HG03571 (cell line): Measurements from ENCODE around the gene NACA2.
"Not testable (repeated sequence)": the region's sequence is repeated elsewhere in the genome, so short reads cannot be mapped to it uniquely, and the experiment has no call there.

Experiments
- ATAC-seq: cut with Tn5 transposase; IDR thresholded peaks from one replicate; pipeline ENCODE4 v1.9.1; 2021; ENCODE audit not compliant: unreplicated experiment

Gene NACA2

DNA sequence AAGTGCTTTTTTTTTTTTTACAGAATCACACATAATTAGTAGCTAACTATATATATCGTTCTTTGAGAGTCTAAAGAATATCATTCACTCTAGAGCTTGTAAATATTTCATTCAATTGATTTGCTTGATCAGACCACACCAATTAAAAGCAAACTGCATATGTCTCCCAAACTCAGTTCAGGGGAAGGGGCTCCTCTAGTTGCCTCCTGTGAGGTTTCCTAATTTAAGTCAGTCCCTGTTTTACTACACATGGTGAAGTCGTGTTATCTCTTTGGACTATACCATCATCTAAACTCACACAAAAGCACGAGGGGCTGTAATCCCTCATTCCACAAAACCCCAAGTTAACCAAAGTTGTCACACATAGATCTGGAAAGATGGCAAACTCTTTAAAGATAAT, 11.7 kb downstream of the NACA2 start:
- no peak for ATAC-seq

DNA sequence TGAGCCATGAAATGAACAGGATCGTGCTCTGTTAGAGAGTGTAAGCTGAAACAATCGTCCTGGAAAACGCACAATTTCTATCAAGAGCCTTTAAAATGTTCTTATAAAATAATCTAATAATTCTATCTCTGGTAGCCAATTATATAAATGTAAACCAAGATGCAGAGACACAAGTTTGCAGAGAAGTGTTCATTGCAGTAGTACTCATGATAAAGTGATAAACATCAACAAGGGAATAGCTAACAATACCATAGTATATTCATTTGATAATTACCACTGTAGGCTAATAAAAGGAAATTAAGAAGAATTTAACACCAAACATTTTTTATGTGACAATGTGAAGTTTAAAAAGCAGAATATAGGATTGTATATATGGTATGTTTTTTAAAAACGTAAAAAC, 12.4 kb downstream of the NACA2 start:
- ATAC-seq: no peak

DNA sequence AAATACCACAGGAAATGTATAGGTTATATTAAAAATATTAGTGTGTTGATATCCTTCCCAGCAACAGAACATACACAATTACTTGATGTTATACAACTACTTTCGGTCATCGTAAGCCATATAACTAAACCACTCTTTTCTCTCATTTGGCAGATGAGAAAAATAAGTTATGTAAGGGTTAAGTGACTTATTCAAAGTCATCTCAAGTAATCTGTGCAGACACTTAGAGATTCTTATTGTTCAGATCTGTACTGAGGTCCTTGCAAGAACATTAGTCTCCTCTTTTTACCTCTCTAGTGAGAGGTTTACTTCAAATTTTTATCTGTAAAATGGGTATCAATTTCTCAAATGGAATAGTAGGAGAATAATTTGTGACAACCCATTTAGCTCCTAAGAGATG, 15.0 kb downstream of the NACA2 start:
- no peak for ATAC-seq

DNA sequence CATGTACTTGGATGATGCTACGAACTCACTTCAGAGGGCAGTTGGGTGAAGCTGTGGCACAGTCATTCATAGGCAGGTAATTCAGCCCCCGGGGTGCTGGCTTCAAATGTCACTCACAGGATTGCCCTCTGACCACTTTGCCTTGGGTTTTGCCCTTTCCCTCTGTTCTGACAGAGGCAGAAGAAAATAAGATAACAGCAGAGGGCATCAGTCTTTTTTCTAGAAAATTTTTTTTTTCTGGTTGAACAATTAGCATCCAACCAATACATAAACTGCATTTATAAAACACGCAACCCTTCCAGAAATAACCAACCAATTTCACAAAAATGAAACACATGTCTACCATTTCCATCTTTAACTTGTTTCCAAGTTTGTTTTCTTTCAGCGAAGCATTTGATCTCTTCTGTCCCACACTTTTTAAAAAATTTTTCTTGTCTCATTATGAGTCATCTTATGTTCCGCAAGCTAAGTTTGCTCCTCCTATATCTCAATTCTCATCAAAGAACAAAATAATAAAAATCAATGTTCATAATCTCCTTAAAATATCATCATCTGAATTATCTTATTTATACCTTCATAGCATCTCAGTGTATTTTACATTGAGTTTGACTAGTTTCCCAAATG, 15.6 kb downstream of the NACA2 start:
- ATAC-seq: no peak

DNA sequence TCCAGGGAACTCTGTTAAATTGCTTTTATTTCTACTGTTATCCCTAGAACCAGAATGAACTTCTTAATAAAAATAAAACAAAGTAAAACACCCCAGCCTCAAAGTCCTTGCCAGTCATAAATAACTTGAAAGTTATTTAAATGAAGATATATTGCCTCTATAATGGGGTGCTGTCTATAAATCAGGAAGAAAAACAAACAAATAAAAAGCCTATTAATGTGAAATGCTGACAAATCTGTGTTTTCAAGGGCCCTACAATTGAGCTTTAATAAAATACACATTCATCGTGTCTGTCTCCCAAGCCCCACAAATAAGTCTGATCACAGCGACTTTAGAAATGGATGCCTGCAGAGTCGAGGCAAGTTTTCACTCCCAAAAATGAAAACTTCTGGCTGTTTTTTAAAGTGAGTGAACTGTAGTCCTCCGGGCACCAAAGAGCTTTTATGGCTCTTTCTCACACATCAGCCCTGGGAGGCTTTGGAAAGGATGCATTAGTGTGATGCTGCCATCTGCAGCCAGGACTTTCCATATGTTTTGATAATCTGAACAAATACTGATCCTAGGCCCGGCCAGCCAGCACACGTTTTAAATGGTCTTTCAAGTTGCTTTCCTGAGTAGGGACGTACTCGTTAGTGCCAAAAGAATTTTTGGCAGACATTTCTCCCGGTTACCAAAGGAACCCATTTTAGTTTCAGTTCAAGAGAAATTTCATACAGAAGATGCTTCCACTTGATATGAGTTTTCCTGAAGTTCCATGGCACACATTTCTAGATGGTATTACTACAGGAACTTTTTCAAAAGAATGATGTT, 16.3 kb downstream of the NACA2 start:
- ATAC-seq: no peak

DNA sequence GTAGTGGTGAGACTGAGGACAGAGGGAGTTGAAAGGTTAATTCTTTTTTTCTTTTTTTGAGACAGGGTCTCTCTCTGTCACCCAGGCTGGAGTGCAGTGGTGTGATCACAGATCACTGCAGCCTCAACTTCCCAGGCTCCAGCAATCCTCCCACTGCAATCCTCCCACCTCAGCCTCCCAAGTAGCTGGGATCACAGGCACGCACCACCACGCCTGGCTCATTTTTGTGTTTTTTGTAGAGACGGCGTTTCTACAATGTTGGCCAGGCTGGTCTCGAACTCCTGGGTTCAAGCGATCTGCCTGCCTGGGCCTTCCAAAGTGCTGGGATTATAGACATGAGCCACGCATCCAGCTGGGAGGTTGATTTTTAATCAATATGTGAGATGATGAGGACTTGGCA, 18.5 kb downstream of the NACA2 start:
- not testable (repeated sequence) for ATAC-seq

DNA sequence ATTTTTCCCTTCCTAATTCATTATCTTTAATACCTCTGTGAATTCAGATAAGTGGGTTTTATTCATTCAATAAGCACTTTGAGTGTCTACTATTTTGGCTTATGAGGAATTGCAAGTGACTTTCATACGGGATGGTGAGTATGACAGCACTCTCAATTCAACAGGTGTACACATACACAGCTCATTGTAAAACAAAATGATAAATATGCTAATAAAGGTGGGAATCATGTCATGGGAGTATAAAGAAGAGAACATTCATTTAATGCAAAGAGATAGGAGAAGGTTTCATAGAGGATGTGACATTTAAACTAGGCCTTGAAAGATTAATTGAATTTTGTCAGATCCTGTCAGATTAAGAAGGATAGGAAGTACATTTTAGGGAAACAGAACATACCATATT, 19.4 kb downstream of the NACA2 start:
- ATAC-seq: no peak

DNA sequence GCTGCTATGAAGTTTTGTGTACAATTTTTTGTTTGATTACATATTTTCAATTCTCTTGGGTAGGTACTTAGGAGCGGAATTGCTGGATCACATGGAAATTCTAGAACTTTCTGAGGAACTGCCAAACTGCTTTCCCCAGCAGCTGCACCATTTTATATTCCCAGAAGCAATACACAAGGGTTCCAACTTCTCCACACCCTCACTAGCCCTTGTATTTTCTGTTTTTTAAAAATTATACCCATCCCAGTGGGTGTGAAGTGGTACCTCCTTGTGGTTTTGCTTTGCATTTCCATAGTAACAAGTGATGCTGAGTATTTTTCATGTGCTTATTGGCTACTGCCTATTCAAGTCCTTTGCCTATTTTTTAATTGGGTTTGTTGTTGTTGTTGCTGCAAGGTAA, 20.9 kb downstream of the NACA2 start:
- no peak for ATAC-seq

DNA sequence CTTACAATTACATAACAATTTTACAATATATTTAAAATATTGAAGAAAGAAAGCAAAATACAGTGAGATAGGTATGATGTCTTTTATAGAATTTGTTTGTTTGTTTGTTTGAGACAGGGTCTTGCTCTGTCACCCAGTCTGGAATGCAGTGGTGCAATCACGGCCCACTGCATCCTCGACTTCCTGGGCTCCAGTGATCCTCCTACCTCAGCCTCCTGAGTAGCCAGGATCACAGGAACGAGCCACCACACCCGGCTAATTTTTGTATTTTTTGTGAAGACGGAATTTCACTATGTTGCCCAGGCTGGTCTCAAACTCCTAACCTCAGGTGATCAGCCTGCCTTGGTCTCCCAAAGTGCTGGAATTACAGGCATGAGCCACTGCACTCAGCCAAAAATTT, 21.5 kb downstream of the NACA2 start:
- not testable (repeated sequence) for ATAC-seq

DNA sequence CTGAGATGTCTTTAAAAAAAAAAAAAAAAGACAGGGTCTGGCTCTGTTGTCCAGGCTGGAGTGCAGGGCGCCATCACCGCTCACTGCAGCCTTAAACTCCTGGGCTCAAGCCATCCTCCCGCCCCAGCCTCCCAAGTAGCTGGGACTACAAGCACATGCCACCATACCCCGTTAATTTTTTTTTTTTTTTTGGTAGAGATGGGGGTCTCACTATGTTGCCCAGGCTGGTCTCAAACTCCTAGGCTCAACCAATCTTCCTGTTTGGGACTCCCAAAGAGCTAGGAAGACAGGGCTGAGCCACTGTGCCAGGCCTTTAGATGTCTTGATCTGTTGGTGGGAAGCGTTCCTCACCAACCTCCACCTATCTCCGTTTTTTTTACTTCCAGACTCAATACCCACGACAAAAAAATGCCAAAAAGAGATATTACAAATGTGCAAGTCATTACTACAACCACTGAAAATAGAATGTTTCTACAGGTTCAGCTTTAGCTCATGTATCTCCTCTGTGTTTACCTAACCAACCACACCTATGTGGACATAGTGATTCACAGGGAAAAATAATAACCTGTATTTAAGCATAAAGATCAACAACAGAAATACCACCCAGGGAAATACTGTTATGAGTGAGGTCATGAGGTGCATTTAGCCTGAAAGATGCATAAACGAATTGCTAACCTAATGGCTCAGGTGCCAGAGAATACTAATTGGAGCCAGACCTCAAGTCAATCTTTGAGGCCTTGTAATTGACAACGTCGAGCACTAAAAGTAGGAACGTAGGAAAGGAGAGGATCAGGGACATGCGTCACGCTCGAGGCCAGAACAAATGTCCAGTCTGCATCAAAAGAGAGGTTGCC, 22.6 kb downstream of the NACA2 start:
- no peak for ATAC-seq

DNA sequence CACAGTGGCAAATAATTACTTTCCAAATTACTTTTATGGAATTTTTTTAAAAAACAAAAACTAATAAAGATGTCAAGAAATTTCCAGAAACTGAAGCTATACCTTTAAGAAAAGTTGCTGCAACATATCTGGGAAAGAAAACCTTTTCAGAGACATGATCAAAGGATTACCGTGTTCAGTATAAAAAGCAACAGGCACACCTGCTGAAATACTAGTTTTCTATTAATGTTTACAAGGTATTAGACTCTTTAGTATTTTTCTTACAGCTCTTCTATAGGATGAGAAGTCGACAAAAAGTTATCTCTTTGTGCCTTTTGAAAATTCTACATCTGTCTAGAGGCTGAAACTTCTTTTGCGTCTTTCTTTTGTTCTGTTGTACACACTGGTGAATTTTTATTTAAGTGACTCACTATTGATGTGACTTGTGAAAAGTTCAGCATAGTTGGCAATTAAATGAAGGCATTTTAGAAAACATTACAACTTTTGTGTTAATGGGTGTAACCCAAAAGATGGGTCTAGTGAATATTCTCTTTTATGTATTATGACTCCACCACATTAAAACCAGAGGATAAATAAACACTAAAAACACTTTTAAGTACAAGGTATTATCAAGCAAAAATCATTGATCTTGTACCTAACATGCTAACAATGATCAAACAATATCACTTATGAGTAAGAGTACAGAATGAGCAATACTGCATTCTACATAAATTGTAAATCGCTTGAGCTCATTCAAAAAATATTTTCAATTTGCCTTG, 23.8 kb downstream of the NACA2 start:
- ATAC-seq: no peak

DNA sequence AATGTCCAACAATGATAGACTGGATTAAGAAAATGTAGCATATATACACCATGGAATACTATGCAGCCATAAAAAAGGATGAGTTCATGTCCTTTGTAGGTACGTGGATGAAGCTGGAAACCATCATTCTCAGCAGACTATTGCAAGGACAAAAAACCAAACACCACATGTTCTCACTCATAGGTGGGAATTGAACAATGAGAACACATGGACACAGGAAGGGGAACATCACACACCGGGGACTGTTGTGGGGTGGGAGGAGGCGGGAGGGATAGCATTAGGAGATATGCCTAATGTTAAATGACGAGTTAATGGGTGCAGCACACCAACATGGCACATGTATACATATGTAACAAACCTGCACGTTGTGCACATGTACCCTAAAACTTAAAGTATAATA, 24.6 kb downstream of the NACA2 start:
- ATAC-seq: not testable (repeated sequence)

DNA sequence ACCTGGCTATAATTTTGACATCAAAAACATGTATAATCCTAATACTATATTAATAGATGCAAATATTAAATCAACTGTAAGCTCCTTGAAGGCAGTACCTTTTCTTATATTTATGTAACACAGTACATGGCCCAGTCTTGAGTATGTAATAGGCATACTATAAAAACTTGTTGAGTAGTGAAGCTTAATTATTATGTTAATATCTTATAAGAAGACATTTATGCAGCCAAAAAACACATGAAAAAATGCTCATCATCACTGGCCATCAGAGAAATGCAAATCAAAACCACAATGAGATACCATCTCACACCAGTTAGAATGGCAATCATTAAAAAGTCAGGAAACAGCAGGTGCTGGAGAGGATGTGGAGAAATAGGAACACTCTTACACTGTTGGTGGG, 25.2 kb downstream of the NACA2 start:
- not testable (repeated sequence) for ATAC-seq

DNA sequence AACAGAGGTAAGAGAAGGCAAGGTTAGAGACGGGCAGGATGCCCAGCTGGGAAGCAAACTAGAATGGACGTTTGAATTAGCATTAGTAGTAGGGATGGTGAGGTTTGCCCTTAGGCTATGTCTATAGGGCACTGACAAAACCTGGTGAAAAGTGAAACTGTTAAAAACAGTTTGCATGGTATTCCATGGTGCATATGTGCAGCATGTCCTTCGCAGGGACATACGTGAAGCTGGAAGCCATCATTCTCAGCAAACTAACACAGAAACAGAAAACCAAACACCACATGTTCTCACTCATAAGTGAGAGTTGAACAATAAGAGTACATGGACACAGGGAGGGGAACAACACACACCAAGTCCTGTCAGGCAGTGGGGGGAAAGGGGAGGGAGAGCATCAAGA, 25.8 kb downstream of the NACA2 start:
- ATAC-seq: no peak

DNA sequence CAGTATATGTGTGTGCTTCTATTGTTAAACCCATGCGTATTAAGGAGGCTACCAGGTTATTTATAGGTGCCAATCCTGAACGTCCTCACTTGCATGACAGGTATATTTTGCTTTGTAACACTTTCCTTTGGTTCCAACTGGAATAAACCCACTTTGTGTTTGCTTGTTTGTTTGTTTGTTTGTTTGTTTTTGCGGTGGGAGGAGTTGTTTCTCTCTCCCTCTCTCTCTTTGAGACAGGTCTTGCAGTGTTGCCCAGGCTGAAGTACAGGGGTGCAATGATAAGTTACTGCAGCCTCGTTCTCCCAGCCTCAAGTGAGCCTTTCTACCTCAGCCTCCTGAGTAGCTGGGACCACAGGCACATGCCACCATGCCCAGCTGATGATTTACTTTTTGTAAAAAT, 28.7 kb downstream of the NACA2 start:
- ATAC-seq: no peak

DNA sequence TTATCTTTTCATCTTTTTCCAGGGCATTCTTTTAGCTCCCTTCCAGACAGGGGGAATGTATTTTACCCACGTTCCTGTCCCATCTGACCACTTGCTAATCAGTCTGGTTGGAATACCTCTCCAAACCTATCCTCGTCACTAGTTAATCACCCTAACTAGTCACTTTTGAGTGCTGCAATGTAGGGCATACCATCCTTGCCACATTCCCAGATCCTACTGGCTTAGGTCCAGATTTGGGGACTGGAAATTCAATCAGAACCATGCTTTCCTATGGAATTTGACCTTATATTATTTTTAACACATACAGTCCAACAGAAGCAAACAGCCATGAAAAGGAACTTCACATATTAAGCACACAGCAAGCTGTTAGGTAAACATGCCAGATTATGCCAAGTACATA, 29.7 kb downstream of the NACA2 start:
- ATAC-seq: no peak

DNA sequence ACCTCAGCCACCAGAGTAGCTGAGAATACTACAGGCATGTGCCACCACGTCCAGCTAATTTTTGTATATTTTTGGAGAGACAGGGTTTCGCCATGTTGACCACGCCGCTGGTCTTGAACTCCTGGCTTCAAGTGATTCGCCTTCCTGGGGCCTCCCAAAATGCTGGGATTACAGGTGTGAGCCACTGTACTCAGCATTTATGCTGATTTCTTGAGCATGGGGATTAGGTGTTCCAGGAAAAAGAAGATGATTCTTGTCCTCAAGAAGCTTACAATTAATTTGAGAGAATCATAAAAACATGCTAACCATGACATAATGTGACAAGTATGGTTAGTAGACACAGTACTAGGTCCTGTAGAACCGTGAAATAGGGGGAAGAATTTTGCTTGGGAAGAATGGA, 30.9 kb downstream of the NACA2 start:
- ATAC-seq: no peak

DNA sequence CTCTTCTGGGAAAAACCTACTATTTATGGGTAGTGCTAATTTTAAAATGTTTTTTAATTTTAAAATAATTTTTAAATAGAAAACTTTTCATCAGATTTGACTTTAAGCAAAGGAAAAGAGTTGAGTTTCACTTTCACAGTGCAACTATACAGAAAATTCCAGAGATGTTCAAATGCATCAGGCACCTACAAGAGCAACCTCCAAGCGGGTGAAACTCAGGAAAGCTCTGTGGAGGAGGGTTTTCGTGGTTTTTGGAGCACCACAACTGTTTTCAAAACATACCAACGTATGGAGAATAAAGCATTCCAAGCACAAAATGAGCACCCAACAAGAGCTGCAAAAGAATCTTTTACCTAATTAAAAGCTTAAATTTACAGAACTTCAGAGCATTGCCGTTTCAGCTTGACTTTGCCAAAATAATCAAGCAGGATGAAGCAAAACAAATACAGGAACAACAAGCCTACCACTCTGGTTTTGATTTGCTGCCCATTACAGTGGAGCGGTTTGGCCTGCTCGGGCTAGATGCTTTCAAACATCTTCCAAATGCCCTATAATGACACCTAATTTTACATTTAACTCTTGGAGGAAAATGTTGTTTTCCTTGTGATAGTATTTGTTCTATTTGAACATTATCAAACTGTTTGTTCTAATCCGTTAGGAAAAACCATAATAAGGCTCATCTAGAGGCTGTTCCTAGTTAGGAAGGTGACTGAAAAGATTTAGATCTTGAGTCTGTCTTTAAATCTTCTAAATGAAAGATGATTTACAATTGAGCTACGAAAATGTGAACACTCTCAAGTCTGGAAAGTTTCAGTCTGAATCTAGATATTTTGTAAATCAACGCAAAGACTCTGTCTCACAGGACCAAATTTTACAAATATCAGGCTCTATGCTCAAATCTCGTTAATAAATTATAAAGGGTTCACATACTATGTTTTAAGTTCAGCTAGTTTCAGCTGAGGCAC, 34.5 kb downstream of the NACA2 start:
- ATAC-seq: no peak

DNA sequence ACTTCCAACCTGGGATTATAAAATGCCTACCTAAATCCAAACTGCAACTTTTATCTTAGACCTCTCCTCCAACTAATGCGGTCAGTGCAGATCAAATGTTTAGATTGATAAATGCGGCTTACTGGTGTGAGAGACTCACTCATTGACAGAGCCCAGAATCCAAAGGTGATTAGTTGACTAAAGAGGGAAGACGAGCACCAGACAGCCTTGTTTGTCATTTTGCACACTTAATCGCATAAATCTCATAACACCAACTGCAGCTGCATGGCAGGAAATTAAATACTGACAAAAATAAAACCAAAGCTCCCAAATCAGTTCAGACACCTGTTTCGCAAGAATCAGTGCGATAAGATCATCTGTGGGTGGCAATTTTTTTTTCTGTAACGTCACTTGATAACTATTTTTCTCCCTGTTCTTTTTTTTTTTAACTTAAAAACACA, 35.9 kb downstream of the NACA2 start:
- ATAC-seq: no peak

DNA sequence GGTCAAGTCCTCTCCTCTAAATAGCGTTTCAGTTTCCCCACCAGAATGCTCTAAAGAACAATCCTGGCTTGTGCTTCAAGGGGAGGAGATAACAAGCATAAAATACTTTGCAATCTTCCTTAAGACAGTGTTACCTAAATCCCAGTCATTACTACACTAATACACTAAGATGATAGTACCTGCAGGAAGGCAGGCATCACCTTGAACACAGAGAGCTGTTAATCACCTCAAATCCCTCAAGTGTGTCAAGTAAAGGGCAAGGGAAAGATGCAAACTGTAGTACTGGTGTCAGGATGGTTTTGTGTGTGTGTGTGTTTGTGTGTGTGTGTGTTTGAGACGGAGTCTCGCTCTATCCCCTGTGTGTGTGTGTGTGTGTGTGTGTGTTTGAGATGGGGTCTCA, 36.8 kb downstream of the NACA2 start:
- ATAC-seq: no peak
